Osteoblast (primary cell): ENCODE measurements around the gene IFITM5. TPM values are rescaled to one million over a fixed set of nuclear protein-coding genes. Genes with fewer than 3 reads are reported as not detected.

Source experiments
- DNase-seq: peaks from one replicate; pipeline ENCODE4 v3.0.0; 2011; ENCODE audit warnings: low spot score, mixed read lengths; ENCODE audit not compliant: insufficient read length; ENCODE audit errors: missing footprints
- H2AFZ ChIP-seq: 2 replicates; pipeline ENCODE4 v1.6.0; 2011; ENCODE audit warnings: mild to moderate bottlenecking, low read length
- H3K27ac ChIP-seq: 2 replicates; pipeline ENCODE4 v1.5.1; 2011; ENCODE audit warnings: mild to moderate bottlenecking, low read depth, low read length, moderate library complexity
- H3K27me3 ChIP-seq: 2 replicates; pipeline ENCODE4 v1.6.0; 2012; ENCODE audit warnings: mild to moderate bottlenecking, control low read depth, inconsistent platforms, low read length, moderate library complexity; ENCODE audit not compliant: insufficient read depth
- H3K36me3 ChIP-seq: 2 replicates; pipeline ENCODE4 v1.5.1; 2011; ENCODE audit warnings: mild to moderate bottlenecking, low read length, control low read depth, moderate library complexity; ENCODE audit not compliant: insufficient read depth
- H3K4me1 ChIP-seq: 2 replicates; pipeline ENCODE4 v1.5.1; 2011; ENCODE audit warnings: mild to moderate bottlenecking, low read length, control low read depth, moderate library complexity; ENCODE audit not compliant: insufficient read depth
- H3K4me2 ChIP-seq: 2 replicates; pipeline ENCODE4 v1.6.0; 2011; ENCODE audit warnings: mild to moderate bottlenecking, low read length; ENCODE audit not compliant: insufficient read depth
- H3K4me3 ChIP-seq: fragments of 200-600 bp; sonication (generic); 3 replicates; pipeline ENCODE4 v1.5.1; 2012; ENCODE audit warnings: mild to moderate bottlenecking, low read length, inconsistent platforms; ENCODE audit not compliant: insufficient read depth
- H3K79me2 ChIP-seq: 2 replicates; pipeline ENCODE4 v1.6.0; 2012; ENCODE audit warnings: mild to moderate bottlenecking, low read length, control low read depth, inconsistent platforms; ENCODE audit not compliant: insufficient read depth
- H3K9me3 ChIP-seq: 2 replicates; pipeline ENCODE4 v1.5.1; 2011; ENCODE audit warnings: low read depth, low read length, control low read depth
- H4K20me1 ChIP-seq: 2 replicates; pipeline ENCODE4 v1.6.0; 2012; ENCODE audit warnings: mild to moderate bottlenecking, low read length, control low read depth; ENCODE audit not compliant: insufficient read depth
- total RNA-seq: library from RNA; depleted of rRNA; stranded (reverse); fragments of >200 nt; gene quantifications from 2 replicates; pipeline ENCODE4 v1.2.3, GENCODE V29; 2012
- TF ChIP-seq, protein P1 (sequence below): IDR thresholded peaks from 2 replicates; pipeline ENCODE4 v1.5.1; 2011; ENCODE audit warnings: mild to moderate bottlenecking, low read depth, low read length, moderate library complexity; ENCODE audit errors: extremely low read depth

Gene IFITM5
- total RNA-seq, 1 donor = not detected

- TF ChIP-seq, protein P1, sequence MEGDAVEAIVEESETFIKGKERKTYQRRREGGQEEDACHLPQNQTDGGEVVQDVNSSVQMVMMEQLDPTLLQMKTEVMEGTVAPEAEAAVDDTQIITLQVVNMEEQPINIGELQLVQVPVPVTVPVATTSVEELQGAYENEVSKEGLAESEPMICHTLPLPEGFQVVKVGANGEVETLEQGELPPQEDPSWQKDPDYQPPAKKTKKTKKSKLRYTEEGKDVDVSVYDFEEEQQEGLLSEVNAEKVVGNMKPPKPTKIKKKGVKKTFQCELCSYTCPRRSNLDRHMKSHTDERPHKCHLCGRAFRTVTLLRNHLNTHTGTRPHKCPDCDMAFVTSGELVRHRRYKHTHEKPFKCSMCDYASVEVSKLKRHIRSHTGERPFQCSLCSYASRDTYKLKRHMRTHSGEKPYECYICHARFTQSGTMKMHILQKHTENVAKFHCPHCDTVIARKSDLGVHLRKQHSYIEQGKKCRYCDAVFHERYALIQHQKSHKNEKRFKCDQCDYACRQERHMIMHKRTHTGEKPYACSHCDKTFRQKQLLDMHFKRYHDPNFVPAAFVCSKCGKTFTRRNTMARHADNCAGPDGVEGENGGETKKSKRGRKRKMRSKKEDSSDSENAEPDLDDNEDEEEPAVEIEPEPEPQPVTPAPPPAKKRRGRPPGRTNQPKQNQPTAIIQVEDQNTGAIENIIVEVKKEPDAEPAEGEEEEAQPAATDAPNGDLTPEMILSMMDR = no peak
Observed at GRCh38 chr11:296171-297050, 2.9 kb downstream of the IFITM5 start.

DNA sequence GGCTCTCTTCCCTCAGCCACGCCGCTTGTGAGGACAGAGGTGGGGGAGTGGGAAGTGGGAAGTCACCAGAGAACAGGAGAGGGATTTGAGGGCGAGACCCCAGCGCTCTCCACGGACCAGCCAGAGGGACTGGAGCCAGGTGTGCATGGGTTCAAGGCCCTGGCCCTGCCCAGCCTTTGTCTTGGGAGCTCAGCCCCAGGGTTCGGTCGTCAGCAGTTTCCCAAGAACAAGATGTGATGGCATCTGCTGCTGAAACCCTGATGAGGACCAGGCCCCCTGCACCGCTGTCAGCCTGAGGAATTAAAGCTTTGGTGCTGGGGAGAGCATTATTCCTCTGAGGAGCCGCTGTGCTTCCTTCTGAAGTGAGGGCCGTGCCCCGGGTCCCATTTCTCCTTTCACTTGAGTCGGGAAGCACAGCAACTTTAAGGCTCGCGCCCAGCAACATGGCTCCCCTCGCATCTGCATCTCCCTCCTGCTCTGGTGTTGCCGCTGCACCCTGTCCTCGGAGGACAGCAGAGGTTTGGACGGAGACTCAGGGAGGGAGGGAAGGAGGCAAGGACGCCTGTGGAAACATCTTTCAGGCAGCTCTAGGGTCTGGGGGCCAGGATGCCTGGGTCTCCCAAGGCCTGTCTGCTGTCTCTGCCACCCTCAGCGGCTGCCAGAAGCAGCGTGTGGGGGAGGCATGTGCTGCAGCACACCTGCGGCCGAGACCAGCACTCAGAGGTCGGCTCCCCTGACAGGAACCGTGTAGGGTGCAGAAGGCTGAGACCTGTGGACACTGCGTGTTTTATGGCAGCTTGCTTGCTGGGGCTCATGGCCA, 3.8 kb downstream of the IFITM5 start:
- peak; percentile 77 for DNase-seq
- no peak overlapping the region for H2AFZ ChIP-seq
- H3K36me3 ChIP-seq = no peaks in the 10 kb centered on the region
- H4K20me1 ChIP-seq = no peaks in the 10 kb centered on the region
- H3K27ac ChIP-seq = no peak overlapping the region
- H3K4me1 ChIP-seq = no peaks in the 10 kb centered on the region
- peaks cover 15% of the 10 kb centered on the region for H3K27me3 ChIP-seq
- no peak overlapping the region for H3K4me3 ChIP-seq
- no peaks in the 10 kb centered on the region for H3K9me3 ChIP-seq
- TF ChIP-seq, protein P1 = no peak
- no peaks in the 10 kb centered on the region for H3K79me2 ChIP-seq
- no peak overlapping the region for H3K4me2 ChIP-seq

More at GRCh38 chr11:296171-297050, 2.9 kb downstream of the IFITM5 start:
- H3K9me3 ChIP-seq = no peaks in the 10 kb centered on the region
- peaks cover 15% of the 10 kb centered on the region for H3K27me3 ChIP-seq
- H3K79me2 ChIP-seq = no peaks in the 10 kb centered on the region
- H3K27ac ChIP-seq = no peak overlapping the region
- H2AFZ ChIP-seq = no peak overlapping the region
- peak; percentile 61 for DNase-seq
- H3K4me2 ChIP-seq = no peak overlapping the region
- no peaks in the 10 kb centered on the region for H4K20me1 ChIP-seq
- H3K4me3 ChIP-seq = no peak overlapping the region
- no peaks in the 10 kb centered on the region for H3K36me3 ChIP-seq
- no peaks in the 10 kb centered on the region for H3K4me1 ChIP-seq

DNA sequence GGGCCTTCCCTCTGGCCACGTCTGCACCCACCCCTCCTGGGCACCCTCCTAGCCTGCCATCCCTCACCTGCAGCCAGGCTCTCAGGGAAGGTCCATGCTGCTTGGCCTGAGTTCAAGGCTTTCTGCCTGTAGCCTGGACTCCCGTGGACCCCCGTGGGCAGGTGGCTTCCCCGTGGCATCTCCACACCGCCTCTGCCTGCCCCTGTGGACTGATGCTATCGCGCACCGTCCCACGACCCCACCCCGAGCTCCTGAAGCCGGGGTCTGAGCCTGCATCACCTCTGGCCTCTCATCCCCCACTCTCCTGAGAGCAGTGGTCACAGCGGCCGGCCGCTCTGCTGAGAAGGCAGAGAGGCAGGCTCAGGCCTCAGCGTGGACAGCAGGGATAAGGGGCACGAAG, 4.5 kb downstream of the IFITM5 start:
- H3K27ac ChIP-seq = no peak overlapping the region
- DNase-seq = peak; percentile 76
- H3K27me3 ChIP-seq = peaks cover 15% of the 10 kb centered on the region
- H4K20me1 ChIP-seq = no peaks in the 10 kb centered on the region
- no peak overlapping the region for H2AFZ ChIP-seq
- TF ChIP-seq, protein P1 = no peak
- H3K79me2 ChIP-seq = no peaks in the 10 kb centered on the region
- H3K4me1 ChIP-seq = no peaks in the 10 kb centered on the region
- no peak overlapping the region for H3K4me3 ChIP-seq
- H3K36me3 ChIP-seq = no peaks in the 10 kb centered on the region
- no peaks in the 10 kb centered on the region for H3K9me3 ChIP-seq
- H3K4me2 ChIP-seq = no peak overlapping the region
